Upper lobe of left lung (tissue), 6 donors: ENCODE measurements around the gene ATG9B. TPM values are rescaled to one million over a fixed set of nuclear protein-coding genes. Genes with fewer than 3 reads are reported as not detected.
A peak's percentile ranks its signal among the peaks of the same experiment; 100 is the strongest.
"Not testable (repeated sequence)": the region's sequence is repeated elsewhere in the genome, so short reads cannot be mapped to it uniquely, and the experiment has no call there.

Source experiments
- ATAC-seq, 2 donors: fragments of 200-7000 bp; cut with Tn5 transposase; one replicate each; pipeline ENCODE4 v1.9.1; 2022; ENCODE audit warnings: mild to moderate bottlenecking in 2 of 2, moderate library complexity in 2 of 2; ENCODE audit not compliant: low FRiP score in 2 of 2
- DNase-seq, 2 donors: peaks; one replicate each; pipeline ENCODE4 v3.0.0-alpha.2; 2019 to 2020
- H3K27ac ChIP-seq, 4 donors: fragments of 200-600 bp; sonication (generic); one replicate each; pipeline ENCODE4 v1.5.1; 2016 to 2019
- H3K27me3 ChIP-seq, 4 donors: fragments of 200-600 bp; sonication (generic); one replicate each; pipeline ENCODE4 v1.5.1; 2017 to 2019
- H3K36me3 ChIP-seq, 4 donors: fragments of 200-600 bp; sonication (generic); one replicate each; pipeline ENCODE4 v1.5.1; 2016 to 2019
- H3K4me1 ChIP-seq, 4 donors: fragments of 200-600 bp; sonication (generic); one replicate each; pipeline ENCODE4 v1.5.1; 2018 to 2019
- H3K4me3 ChIP-seq, 4 donors: fragments of 200-600 bp; sonication (generic); one replicate each; pipeline ENCODE4 v1.5.1; 2017 to 2019; ENCODE audit warnings: mild to moderate bottlenecking in 2 of 4, moderate library complexity in 1 of 4
- H3K9me3 ChIP-seq, 4 donors: fragments of 200-600 bp; sonication (generic); one replicate each; pipeline ENCODE4 v1.5.1; 2018 to 2019
- CTCF ChIP-seq, 6 experiments: fragments of 450-650 bp in 4 of 6; fragments of 200-600 bp in 2 of 6; sonication (generic) in 2 of 6; IDR thresholded peaks; one replicate each; pipeline ENCODE4 v1.5.1; 2016 to 2019; ENCODE audit warnings: antibody characterized with exemption in 6 of 6
- EP300 ChIP-seq, 4 donors: sonication (generic); formaldehyde crosslinking; IDR thresholded peaks; one replicate each; pipeline ENCODE4 v1.5.1; 2017; ENCODE audit warnings: antibody characterized with exemption in 4 of 4, control low read depth in 2 of 4
- POLR2A ChIP-seq, 4 donors: fragments of 450-650 bp; IDR thresholded peaks; one replicate each; pipeline ENCODE4 v1.5.1; 2016 to 2017; ENCODE audit warnings: antibody characterized with exemption in 4 of 4, mild to moderate bottlenecking in 2 of 4
- POLR2AphosphoS5 ChIP-seq, 2 donors: sonication (generic); formaldehyde crosslinking; IDR thresholded peaks; one replicate each; pipeline ENCODE4 v1.5.1; 2017; ENCODE audit warnings: antibody characterized with exemption in 2 of 2
- WGBS, 2 donors: methylation state at CpG; one replicate each; pipeline ENCODE4 v1.1.5; 2017 to 2018; 5-methylcytosine and 5-hydroxymethylcytosine counted together
- total RNA-seq, 6 donors: library from RNA; depleted of rRNA in 4 of 6; stranded (reverse); fragments of >200 nt in 4 of 6; gene quantifications; one replicate each; pipeline versions ENCODE4 v1.1.0 to v1.2.1, GENCODE V29; 2016 to 2021
- donor health status: DM: no; HTN: no; CAD: no; lungs with moderate emphysema.
- donor health status: DM: no; HTN: yes; CAD: no; lungs with severe emphysema.

Gene ATG9B
- total RNA-seq, 6 donors from 2014 or later, result 0.46 to 5.2 (median 1.0) TPM

GRCh38 chr7:151028131-151028947, 4.0 kb upstream of the ATG9B start, which contains the start of gene ABCB8:
ABCB8 (plus strand) TSS chr7:151028450; CDS start chr7:151028516, 66 bp downstream.
- Histone ChIP-seq H3K27me3 (no peaks in the 10 kb centered on the region), H3K4me3 (peak within 1 kb of the TSS; percentile 53 to 85 (median 76)), H3K27ac (peak within 1 kb of the TSS; percentile 70 to 87 (median 74)), H3K9me3 (no peaks in the 10 kb centered on the region), H3K4me1 (peaks cover 10 to 28% (median 14%) of the 10 kb centered on the region in 4 donors), H3K36me3 (peaks cover 0 to 6% (median 1%) of the 10 kb centered on the region in 4 donors)
- peak; percentile 96 to 99 for ATAC-seq
- TF ChIP-seq EP300 (IDR thresholded peaks at IDR 0.05) (no peak), POLR2A (IDR thresholded peaks at IDR 0.05) (peak in 3 of 4 donors; percentile 45 to 77 (median 73)), POLR2AphosphoS5 (IDR thresholded peaks at IDR 0.05) (peak; percentile 72 to 74), CTCF (IDR thresholded peaks at IDR 0.05) (peak; percentile 35 to 76 (median 65))
- WGBS, 2 donors, result 0 to 1% methylated on average over 14 to 46 of the region's 53 CpGs
- DNase-seq, result peak; percentile 95 to 99

GRCh38 chr7:151027728-151028130, 3.4 kb upstream of the ATG9B start:
- peak in 1 of 4 donors; percentile 57 for TF ChIP-seq POLR2A (IDR thresholded peaks at IDR 0.05)
- not testable (repeated sequence) for DNase-seq, H3K36me3 ChIP-seq, H3K9me3 ChIP-seq, H3K27me3 ChIP-seq, ATAC-seq
- Histone ChIP-seq H3K4me1 (peaks cover 10 to 28% (median 14%) of the 10 kb centered on the region in 4 donors), H3K27ac (peak overlapping the region; percentile 65 to 87 (median 73)), H3K4me3 (peak overlapping the region in 3 of 4 donors; percentile 71 to 85 (median 80))
- 9 to 17% methylated on average over 16 of the region's 16 CpGs for WGBS, 2 donors

- H3K9me3 ChIP-seq, H3K27me3 ChIP-seq, H3K36me3 ChIP-seq, ATAC-seq: not testable (repeated sequence)
- peak in 1 of 2 donors; percentile 38 for DNase-seq
- peak overlapping the region in 3 of 4 donors; percentile 71 to 85 (median 80) for H3K4me3 ChIP-seq
- peaks cover 10 to 28% (median 14%) of the 10 kb centered on the region in 4 donors for H3K4me1 ChIP-seq
- WGBS, 2 donors, result 43 to 55% methylated on average over 19 of the region's 19 CpGs
- peak overlapping the region; percentile 65 to 87 (median 73) for H3K27ac ChIP-seq
Observed at GRCh38 chr7:151026771-151027727, 2.8 kb upstream of the ATG9B start.

- H3K27ac ChIP-seq, result no peak overlapping the region
- H3K4me1 ChIP-seq, result peaks cover 10 to 28% (median 14%) of the 10 kb centered on the region in 4 donors
- WGBS, 2 donors, result 83 to 85% methylated on average over 4 of the region's 4 CpGs
- ATAC-seq, result no peak
- TF ChIP-seq POLR2AphosphoS5 (IDR thresholded peaks at IDR 0.05), result no peak
- no peak for TF ChIP-seq CTCF (IDR thresholded peaks at IDR 0.05)
- TF ChIP-seq EP300 (IDR thresholded peaks at IDR 0.05), result no peak
- no peak for TF ChIP-seq POLR2A (IDR thresholded peaks at IDR 0.05)
- H3K9me3 ChIP-seq, result no peaks in the 10 kb centered on the region
- no peak for DNase-seq
- no peaks in the 10 kb centered on the region for H3K36me3 ChIP-seq
- H3K4me3 ChIP-seq, result no peak overlapping the region
- no peaks in the 10 kb centered on the region for H3K27me3 ChIP-seq
Observed at GRCh38 chr7:151025924-151026671, 1.8 kb upstream of the ATG9B start.

- no peaks in the 10 kb centered on the region for H3K36me3 ChIP-seq
- ATAC-seq, result no peak
- H3K4me3 ChIP-seq, result no peak overlapping the region
- TF ChIP-seq EP300 (IDR thresholded peaks at IDR 0.05) (no peak), CTCF (IDR thresholded peaks at IDR 0.05) (no peak), POLR2AphosphoS5 (IDR thresholded peaks at IDR 0.05) (no peak), POLR2A (IDR thresholded peaks at IDR 0.05) (no peak)
- H3K27me3 ChIP-seq, result peaks cover 0 to 16% (median 10%) of the 10 kb centered on the region in 4 donors
- DNase-seq, result no peak
- no peaks in the 10 kb centered on the region for H3K9me3 ChIP-seq
- H3K4me1 ChIP-seq, result peaks cover 16 to 23% (median 17%) of the 10 kb centered on the region in 4 donors
- H3K27ac ChIP-seq, result no peak overlapping the region
- 71 to 77% methylated on average over 9 to 10 of the region's 10 CpGs for WGBS, 2 donors
Observed at GRCh38 chr7:151023232-151023631, 1.1 kb downstream of the ATG9B start.
